WI38 (cell line): Measurements from ENCODE around the gene SCP2.

Experiments used
- H3K4me3 ChIP-seq: 2 replicates; pipeline ENCODE4 v1.5.1; 2011; ENCODE audit warnings: low read depth, mild to moderate bottlenecking, control low read depth, low read length
- CTCF ChIP-seq: IDR thresholded peaks from 2 replicates; pipeline ENCODE4 v1.5.1; 2012; ENCODE audit warnings: low read depth, mild to moderate bottlenecking, control low read depth, low read length

The SCP2 gene

GRCh38 chr1:52927212-52928014 is at the start of gene SCP2:
Gene SCP2 (plus strand): TSS chr1:52927276. CDS start chr1:52927397, 121 bp downstream.
- TF ChIP-seq CTCF = no peak

GRCh38 chr1:52877554-52877953 is 49.5 kb upstream of the SCP2 start:
- no peak overlapping the region for H3K4me3 ChIP-seq
- TF ChIP-seq CTCF = no peak

More at GRCh38 chr1:52927212-52928014, at the start of gene SCP2:
- peak within 1 kb of the TSS; percentile 77 for H3K4me3 ChIP-seq

GRCh38 chr1:52880206-52880605 is 46.9 kb upstream of the SCP2 start:
- TF ChIP-seq CTCF = no peak
- H3K4me3 ChIP-seq = no peak overlapping the region

GRCh38 chr1:52887483-52887882 is 39.6 kb upstream of the SCP2 start:
- TF ChIP-seq CTCF = no peak
- H3K4me3 ChIP-seq = no peak overlapping the region

GRCh38 chr1:52892424-52893215 is 34.5 kb upstream of the SCP2 start:
- no peak overlapping the region for H3K4me3 ChIP-seq
- TF ChIP-seq CTCF = no peak

GRCh38 chr1:52899445-52899894 is 27.6 kb upstream of the SCP2 start:
- H3K4me3 ChIP-seq = no peak overlapping the region
- TF ChIP-seq CTCF = no peak

GRCh38 chr1:52900402-52900801 is 26.7 kb upstream of the SCP2 start:
- TF ChIP-seq CTCF = no peak
- H3K4me3 ChIP-seq = no peak overlapping the region
